Measurements from ENCODE around the gene SLC9C2.

Gene SLC9C2

GRCh38 chr1:173459885-173460284 is 143.0 kb downstream of the SLC9C2 start:
- DNase-seq (ENCODE audit: insufficient read length, low spot score) (no peak), FAIRE-seq (no peak)
- no peak for TF ChIP-seq CTCF (IDR thresholded peaks at IDR 0.05; ENCODE audit: insufficient read depth, missing control alignments)

- no peak for TF ChIP-seq CTCF (IDR thresholded peaks at IDR 0.05; ENCODE audit: insufficient read depth, missing control alignments)
- DNase-seq (ENCODE audit: insufficient read length, low spot score) (no peak), FAIRE-seq (peak; percentile 55)
Observed at GRCh38 chr1:173454966-173455524, 147.8 kb downstream of the SLC9C2 start.

- TF ChIP-seq CTCF (IDR thresholded peaks at IDR 0.05; ENCODE audit: insufficient read depth, missing control alignments), result no peak
- no peak for DNase-seq (ENCODE audit: insufficient read length, low spot score)
- FAIRE-seq, result peak; percentile 6
Observed at GRCh38 chr1:173453982-173454381, 148.9 kb downstream of the SLC9C2 start.

GRCh38 chr1:173451981-173452380 is 150.9 kb downstream of the SLC9C2 start:
- no peak for TF ChIP-seq CTCF (IDR thresholded peaks at IDR 0.05; ENCODE audit: insufficient read depth, missing control alignments)
- no peak for FAIRE-seq
- no peak for DNase-seq (ENCODE audit: insufficient read length, low spot score)
